ENCODE data around the gene SEMA4C. TPM values are rescaled to one million over a fixed set of nuclear protein-coding genes. Genes with fewer than 3 reads are reported as not detected.

Gene SEMA4C
- total RNA-seq, 1 donor from 2014 or later: 24.3 TPM

DNA sequence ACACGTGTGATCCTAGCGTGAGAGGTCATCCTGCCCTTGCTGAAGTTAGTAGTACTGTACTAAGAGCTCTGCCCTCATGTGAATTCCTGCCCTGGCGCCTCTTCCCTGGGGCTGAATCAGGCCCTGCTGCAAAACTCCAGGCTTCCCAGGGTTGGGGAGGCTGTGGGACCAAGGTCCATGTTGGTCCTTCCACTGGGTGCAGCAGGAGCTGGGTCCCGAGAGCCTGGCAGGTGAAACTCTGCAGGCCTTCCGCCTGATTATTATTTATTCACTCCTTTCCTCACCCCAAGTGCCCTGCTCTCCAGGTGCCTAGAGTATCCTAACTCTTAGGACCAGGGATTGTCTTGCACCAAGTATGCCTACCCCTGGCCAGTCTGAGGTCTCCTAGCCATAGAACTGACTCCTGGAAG, 59.1 kb downstream of the SEMA4C start:
- Histone ChIP-seq H3K4me1 (peaks cover 17% of the 10 kb centered on the region), H3K9me3 (no peaks in the 10 kb centered on the region), H3K27me3 (ENCODE audit: low read depth) (no peaks in the 10 kb centered on the region), H3K36me3 (peaks cover 19% of the 10 kb centered on the region), H3K4me3 (no peak overlapping the region), H3K27ac (no peak overlapping the region)
- DNase-seq (no peak), ATAC-seq (no peak)
- TF ChIP-seq, protein P1, sequence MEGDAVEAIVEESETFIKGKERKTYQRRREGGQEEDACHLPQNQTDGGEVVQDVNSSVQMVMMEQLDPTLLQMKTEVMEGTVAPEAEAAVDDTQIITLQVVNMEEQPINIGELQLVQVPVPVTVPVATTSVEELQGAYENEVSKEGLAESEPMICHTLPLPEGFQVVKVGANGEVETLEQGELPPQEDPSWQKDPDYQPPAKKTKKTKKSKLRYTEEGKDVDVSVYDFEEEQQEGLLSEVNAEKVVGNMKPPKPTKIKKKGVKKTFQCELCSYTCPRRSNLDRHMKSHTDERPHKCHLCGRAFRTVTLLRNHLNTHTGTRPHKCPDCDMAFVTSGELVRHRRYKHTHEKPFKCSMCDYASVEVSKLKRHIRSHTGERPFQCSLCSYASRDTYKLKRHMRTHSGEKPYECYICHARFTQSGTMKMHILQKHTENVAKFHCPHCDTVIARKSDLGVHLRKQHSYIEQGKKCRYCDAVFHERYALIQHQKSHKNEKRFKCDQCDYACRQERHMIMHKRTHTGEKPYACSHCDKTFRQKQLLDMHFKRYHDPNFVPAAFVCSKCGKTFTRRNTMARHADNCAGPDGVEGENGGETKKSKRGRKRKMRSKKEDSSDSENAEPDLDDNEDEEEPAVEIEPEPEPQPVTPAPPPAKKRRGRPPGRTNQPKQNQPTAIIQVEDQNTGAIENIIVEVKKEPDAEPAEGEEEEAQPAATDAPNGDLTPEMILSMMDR (IDR thresholded peaks at IDR 0.05): no peak
- intact Hi-C loops (cut with DNase I): no loop called here

DNA sequence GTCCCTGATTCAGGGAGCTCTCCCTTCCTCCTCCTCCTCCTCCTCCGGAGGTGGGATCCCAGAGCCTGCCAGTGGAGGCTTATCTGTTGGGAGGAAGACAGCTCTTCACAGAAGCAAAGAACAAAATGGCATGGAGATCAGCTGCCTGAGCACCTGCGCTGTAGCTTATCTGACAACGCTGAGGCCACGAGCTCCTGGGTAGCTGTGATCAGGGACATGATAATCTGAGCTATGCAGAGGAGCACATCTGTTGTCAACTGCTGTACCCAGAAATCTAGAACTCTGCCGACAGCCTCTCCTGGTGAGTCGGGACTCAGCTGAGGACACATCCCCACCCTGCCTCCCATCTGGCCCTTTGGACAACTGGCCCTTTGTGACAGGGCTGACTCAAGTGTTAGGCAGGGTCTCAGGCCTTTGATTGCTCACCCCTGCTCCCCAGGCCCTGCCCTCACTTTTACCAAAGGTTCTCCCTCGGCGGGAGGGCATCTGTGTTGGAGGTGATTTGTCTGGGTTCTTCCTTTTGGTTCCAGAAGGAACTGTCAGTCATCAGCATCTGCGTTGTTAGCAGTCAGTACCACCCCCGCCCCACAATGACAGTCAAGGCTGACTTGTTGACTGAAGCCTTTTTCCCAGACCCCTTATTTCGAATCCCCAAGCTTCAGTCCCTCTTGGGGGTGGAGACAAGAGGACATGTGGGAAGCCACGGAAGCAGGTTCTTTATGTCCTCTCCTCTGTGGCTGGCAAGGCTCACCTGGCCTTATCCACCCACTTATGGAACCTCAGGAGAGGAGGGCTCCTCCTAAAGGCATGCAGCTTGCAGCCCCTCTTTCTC, 59.7 kb downstream of the SEMA4C start:
- Histone ChIP-seq H3K9me3 (no peaks in the 10 kb centered on the region), H3K4me3 (no peak overlapping the region), H3K27ac (no peak overlapping the region), H3K27me3 (ENCODE audit: low read depth) (no peaks in the 10 kb centered on the region), H3K4me1 (peaks cover 13% of the 10 kb centered on the region), H3K36me3 (peaks cover 19% of the 10 kb centered on the region)
- no peak for ATAC-seq
- intact Hi-C loops (cut with DNase I): no loop called here
- no peak for DNase-seq
- TF ChIP-seq, protein P1 (IDR thresholded peaks at IDR 0.05): no peak

Other genes with a start within 250 kb of the SEMA4C start
- 45.0 TPM for gene KANSL3, start 231.8 kb downstream of the SEMA4C start, total RNA-seq
- gene FER1L5, start 227.3 kb downstream of the SEMA4C start, total RNA-seq: 0.44 TPM
- 20.9 TPM for gene LMAN2L, start 130.0 kb downstream of the SEMA4C start, total RNA-seq
- gene CNNM4, start 109.2 kb downstream of the SEMA4C start, total RNA-seq: 15.7 TPM
- 29.0 TPM for gene CNNM3, start 53.8 kb downstream of the SEMA4C start, total RNA-seq
- 3.5 TPM for gene ANKRD23, start 26.1 kb downstream of the SEMA4C start, total RNA-seq
- gene ANKRD39, start 12.1 kb downstream of the SEMA4C start, total RNA-seq: 9.4 TPM
- gene FAM178B, start 116.5 kb upstream of the SEMA4C start, total RNA-seq: 0.38 TPM
- gene FAHD2B, start 224.8 kb upstream of the SEMA4C start, total RNA-seq: 11.8 TPM
- gene ANKRD36, start 243.1 kb upstream of the SEMA4C start, total RNA-seq: 24.4 TPM